Fibroblast of skin of right quadriceps (primary cell): ENCODE data around the gene NEK6.
A peak's percentile ranks its signal among the peaks of the same experiment; 100 is the strongest.

ENCODE experiments used
- DNase-seq: peaks from one replicate; pipeline ENCODE4 v3.0.0-alpha.2; 2013

The NEK6 gene

DNA sequence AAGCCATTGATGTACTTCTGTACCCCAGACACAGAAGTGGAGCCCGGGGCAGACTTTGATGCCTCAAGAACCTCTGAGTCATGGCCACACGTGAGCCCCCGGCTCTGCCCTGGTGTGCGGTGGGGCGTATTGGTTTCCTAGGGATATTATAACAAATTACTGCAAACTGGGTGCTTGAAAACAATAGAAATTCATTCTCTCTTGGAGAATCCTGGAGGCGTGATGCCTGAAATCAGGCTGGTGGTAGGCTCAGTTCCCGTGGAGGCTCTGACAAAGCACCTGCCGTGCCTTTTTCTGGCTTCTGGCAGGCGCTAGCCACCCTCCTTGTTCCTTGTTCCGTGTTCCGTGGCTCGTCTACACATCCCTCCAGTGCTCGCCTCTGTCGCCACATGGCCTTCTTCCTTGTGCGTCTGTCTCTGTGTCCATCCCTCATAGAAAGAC is 24.2 kb downstream of the NEK6 start:
- DNase-seq: no peak

DNA sequence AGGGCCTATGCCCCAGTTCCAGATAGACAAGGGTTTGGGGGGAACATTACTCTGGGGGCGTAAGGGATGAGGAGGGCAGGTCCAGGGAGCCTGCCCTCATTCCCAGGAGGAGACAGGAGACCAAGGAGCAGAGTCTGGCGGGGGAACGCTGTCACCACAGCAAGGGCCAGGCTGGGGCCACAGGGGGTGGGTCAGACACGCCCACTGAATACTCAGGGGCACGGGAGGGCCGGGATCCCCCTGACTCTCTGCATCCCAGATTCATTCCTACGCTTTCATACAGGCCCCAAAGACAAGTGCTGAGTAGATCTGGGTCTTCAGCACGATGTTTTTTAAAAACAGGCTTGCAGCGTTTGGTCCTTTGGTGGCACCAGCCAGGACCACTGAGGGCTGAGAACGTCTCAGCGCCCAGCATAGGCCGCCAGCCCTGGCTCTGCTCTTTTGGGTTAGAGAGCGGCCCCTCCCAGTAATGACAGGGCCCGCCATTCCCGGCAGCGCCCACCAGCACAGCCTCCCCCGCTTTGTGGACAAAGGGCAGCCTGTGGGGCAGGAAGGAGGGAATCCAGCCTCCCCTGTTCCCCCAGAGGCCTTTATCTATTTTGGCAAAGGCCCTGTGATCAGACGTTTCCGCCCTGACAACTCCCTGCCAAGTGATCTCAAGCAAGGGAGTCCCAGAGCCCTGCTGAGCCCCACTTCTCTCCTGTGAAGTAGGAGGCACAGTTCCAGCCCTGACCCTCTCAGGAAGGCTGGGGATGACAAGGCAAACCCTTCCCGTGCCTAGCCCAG is 24.9 kb downstream of the NEK6 start:
- DNase-seq: no peak

GRCh38 chr9:124283228-124283814 is 25.6 kb downstream of the NEK6 start:
- DNase-seq: no peak

DNA sequence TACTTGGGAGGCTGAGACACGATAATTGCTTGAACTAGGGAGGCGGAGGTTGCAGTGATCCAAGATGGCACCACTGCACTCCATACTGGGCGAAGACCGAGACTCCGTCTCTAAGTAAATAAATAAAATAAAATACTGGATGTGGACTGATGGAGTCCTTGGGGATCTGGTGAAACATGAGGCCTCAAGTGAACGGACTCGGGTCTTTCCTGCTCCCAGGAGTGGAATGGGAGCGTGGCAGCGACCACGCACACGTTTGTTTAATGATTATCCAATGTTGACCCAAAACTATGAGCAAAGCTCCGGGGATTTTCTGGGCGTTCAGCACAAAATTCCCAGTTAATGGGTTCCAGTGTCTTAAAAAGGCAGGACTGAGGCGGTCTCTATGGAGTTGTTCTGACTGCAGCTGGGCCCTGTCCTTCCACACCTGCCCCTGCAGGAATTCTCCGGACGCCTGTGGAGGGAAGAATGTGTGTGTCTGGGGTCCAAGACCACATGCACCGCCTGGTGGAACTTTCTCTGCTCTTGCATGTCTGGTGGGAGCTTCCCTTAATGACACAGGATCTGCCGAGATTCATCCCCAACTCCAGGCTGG is 26.6 kb downstream of the NEK6 start:
- DNase-seq: no peak

GRCh38 chr9:124284940-124285441 is 27.2 kb downstream of the NEK6 start:
- no peak for DNase-seq

DNA sequence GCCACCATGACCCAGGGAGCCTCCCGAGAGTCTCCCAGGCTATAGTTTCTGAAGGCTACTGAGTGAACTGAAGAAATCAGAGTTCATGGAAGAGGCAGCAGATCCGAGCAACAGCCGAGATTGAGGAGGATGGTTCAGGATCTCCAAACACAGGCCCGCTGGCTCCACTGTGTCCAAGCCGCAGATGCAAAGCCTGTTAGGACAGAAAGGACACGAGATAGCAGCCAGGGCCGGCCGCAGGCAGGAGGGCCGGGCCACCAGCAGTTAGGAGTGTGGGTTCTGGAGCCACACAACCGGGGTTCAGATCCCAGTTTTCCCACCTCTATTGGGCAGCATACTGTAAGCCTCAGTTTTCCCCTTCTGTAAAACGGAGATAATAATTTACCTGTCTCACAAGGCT is 27.7 kb downstream of the NEK6 start:
- DNase-seq: no peak

DNA sequence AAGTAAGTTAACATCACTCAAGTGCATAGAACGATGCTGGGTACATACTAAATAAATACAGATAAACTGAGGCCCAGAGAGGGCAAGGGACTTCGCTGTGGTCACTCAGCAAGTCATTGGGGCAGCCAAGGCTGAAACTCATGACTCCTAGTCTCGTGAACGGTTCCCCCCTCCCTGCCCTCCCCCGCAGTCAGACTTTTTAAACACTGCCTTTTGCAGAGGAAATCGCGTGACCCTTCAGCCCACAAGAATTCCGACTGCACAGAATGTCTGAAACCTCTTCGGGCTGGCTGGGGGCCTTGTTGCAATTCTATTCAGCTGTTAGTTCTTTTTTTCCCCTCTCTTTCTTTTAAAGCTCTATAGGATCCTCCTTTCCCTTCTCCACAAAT is 28.1 kb downstream of the NEK6 start:
- DNase-seq: peak; percentile 92

GRCh38 chr9:124286292-124286931 is 28.7 kb downstream of the NEK6 start:
- DNase-seq: peak; percentile 53

DNA sequence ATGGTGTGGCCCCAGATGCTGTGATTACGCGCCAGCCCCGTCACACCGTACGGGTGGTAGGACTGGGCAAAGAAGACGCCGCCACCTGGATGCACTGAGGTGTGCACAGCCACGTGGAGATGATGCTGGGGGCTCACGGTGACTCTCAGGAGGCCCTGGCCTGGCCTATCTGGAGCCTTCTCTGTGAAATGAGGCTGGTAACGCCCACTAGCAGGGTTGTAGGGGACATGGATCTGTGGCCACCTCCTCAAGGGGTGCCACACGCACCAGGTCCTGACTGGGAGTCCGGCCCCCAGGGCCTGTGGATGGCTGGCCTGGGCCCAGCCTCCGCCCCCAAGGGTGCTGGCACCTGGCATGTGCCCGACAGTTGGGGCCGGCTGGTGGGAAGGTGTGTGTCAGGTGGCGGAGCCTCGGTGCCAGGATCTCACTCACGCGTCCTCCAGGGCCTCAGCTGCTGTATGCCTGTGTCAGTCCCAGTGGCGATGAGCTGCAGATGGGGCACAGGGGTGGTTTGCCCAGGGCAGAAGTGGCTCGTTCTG is 32.4 kb downstream of the NEK6 start:
- DNase-seq: no peak

GRCh38 chr9:124290743-124291554 is 33.2 kb downstream of the NEK6 start:
- no peak for DNase-seq

GRCh38 chr9:124291801-124292396 is 34.1 kb downstream of the NEK6 start:
- no peak for DNase-seq

DNA sequence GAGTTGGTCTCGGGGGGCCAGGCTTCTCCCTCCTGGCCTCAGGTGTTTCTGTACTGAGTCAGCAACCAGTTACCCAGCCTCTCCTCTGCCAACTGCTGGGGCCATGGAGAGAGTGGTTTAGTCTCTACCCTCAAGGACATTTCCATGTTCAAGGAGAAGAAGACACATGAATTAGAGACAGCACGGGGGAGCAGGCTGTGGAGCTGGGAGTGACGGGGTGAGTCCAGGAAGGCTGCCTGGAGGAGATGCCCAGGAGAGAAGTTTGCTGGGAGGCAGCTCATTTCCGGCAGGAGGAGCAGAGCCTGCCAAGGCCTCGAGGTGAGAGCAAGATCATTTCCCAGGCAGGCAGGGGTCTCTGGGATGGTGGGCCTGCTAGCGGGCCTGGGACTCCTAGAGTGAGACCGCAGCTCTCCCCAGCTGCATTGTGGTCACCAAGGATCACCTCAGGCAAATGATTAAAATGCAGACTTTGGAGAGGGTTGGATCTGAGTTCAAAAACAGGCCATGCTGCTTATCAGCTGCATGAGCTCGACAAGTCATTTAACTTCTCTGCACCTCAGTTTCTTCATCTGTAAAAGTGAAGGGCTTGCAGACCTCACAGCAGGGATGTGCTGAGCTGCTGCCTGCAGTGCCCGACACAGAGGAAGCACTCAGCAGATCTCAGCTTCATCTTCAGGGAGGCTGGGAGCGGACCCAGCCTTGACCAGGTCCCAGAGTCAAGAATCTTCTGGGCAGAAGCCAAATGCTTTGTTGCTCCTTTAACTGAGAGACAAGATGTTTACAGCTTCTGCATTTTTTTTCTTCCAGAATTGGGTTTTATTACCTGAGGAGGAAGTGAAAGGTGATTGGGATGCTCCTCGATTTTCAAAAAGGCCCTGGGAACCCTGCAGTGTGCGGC is 35.2 kb downstream of the NEK6 start:
- no peak for DNase-seq

DNA sequence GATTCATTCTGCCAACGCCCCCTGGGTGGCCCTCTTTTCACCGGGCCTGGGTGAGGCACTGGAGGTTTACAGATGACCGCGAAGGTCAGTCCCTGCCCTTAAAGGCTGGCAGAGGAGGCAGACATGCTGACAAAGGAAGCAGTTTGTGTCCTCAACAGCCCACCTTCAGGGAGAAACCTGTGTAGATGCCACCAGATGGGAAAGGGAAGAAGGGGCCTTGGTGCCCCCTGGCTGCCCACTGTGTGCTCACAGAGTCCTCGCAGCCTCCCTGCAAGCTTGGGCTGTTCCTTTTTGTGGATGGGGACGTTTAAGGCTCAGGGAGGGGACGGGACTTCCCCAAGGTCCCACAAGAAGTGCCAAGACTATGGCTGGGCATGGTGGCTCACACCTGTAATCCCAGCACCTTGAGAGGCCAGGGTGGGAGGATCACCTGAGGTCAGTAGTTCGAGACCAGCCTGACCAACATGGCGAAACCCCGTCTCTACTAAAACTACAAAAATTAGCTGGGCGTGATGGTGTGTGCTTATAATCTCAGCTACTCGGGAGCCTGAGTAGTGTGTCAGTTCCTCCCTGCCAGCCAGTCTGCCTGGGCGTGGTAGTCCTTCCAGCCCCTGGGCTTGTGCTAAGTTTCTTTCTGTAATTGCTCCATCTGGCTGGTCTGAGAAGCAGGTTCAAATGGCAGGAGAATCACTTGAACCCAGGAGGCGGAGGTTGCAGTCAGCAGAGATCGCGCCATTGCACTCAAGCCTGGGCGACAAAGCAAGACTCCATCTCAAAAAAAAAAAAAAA is 36.2 kb downstream of the NEK6 start:
- DNase-seq: no peak

- no peak for DNase-seq
These were observed 37.5 kb downstream of the NEK6 start for GRCh38 chr9:124295159-124295794.

- DNase-seq: no peak
These were observed 38.3 kb downstream of the NEK6 start for GRCh38 chr9:124296094-124296493.

DNA sequence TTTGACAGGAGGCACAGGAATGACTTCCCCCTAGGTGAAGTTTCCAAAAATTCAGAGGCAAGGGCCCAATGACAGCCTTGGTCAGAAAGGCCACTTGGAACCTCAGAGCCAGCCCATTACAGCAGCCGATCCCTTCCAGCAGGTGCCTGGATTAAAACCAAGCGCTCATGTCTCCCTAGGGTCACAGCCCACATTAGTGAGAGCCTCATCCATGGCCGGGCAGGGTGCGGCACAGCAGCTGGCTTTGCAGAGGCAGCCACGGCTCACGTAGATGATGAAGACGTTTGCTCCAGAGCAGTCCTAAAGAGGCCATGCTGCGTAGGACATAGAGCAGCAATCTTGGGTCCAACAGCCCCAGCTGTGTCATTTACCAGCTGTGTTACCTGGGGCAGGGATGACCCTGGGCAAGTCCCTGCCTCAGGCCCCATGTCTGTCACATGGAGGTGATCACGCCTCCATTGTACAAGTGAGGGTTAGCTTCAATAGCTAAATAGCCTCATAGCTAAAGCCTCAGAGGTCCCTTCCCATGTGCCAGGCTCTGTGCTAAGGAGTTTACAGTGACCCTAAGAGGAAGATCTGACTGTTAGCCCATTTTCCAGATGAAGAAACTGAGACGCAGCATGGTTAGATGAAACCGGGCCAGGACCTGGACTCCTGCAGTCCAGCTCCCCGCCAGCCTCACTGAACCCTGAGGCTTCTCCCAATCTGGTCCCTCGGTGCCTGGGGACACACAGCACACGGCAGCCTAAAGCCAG is 39.2 kb downstream of the NEK6 start:
- no peak for DNase-seq

DNA sequence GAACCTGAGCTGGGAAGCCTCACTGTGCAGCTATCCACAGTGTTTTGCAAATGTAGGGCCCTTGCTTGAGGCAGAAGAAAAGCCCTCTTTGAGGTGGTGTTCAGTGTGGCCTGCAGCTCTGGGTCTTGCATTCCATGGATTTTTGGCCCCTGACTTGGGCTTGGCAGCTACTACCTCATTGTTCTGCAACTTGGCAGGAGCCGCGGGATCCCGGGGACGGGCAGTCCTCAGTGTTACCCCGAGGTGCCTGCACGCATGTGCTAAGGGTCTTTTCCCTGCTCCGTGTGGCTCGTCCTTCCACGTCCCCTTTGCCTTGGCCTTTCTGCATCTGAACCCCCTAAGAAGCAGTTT is 39.8 kb downstream of the NEK6 start:
- DNase-seq: peak; percentile 94

- no peak for DNase-seq
These were observed 40.3 kb downstream of the NEK6 start for GRCh38 chr9:124297915-124298645.
